ENCODE measurements around the gene PDGFRB. TPM values are rescaled to one million over a fixed set of nuclear protein-coding genes. Genes with fewer than 3 reads are reported as not detected.
A peak's percentile ranks its signal among the peaks of the same experiment; 100 is the strongest.
"Not testable (repeated sequence)": the region's sequence is repeated elsewhere in the genome, so short reads cannot be mapped to it uniquely, and the experiment has no call there.

PDGFRB gene
- polyA plus RNA-seq, 4 donors: 130 to 148 (median 143) TPM

DNA sequence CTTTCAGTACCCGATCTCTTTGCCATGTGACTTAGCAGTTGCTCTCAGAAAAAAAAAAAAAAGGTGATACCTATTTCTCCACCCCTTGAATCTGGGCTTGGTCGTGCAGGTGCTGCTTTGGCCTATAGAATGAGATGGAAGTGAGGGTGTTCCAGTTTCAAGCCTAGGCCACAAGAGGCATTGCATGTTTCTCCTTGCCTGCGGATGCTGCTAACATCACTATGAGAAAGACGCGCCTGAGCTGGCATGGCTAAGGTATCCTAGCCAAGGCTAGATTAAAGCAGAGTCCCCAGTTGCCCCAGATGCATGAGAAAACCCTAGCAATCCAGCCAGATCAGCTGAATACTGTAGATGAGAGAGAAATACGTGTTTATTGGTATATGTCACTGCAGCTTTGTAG is 54.6 kb downstream of the PDGFRB start:
- no peak for DNase-seq (ENCODE audit: low read depth in 4 of 4, low spot score in 2 of 4)

DNA sequence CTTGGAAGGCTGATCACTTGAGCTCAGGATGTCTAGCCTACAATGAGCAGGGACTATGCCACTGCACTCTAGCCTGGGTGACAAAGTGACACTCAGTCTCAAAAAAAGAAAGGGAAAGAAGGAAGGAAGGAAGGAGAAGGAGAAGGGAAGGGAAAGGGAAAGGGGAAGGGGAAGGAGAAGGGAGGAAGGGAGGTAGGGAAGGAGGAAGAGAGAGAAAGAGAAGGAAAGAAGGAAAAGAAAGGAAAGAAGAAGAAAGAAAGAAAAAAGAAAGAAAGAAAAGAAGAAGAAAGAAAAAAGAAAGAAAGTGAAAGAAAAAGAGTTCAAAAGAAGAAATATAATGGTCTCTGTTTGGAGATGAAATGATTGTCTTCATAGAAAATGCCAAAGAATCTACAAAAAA is 58.5 kb downstream of the PDGFRB start:
- no peak for DNase-seq (ENCODE audit: low read depth in 4 of 4, low spot score in 2 of 4)

DNA sequence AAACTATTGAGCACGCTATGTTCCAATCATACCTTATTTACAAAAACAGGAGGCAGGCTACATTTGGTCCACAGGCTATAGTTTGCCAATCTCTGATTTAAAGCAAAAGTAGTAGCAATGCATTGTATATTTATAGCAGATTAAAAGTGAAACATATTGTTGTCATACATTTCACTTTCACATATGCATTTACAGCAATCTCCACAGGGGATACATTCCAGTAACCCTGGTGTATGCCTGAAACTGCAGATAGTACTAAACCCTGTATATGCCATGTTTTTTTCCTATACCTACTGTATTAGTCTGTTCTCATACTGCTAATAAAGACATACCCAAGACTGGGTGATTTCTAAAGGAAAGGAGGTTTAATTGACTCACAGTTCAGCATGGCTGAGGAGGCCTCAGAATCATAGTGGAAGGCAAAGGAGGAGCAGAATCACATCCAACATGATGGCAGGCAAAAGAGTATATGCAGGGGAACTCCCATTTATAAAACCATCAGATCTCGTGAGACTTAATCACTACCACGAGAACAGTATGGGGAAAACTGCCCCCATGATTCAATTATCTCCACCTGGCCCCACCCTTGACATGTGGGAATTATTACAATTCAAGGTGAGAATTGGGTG is 63.4 kb downstream of the PDGFRB start:
- DNase-seq (ENCODE audit: low read depth in 4 of 4, low spot score in 2 of 4): no peak

DNA sequence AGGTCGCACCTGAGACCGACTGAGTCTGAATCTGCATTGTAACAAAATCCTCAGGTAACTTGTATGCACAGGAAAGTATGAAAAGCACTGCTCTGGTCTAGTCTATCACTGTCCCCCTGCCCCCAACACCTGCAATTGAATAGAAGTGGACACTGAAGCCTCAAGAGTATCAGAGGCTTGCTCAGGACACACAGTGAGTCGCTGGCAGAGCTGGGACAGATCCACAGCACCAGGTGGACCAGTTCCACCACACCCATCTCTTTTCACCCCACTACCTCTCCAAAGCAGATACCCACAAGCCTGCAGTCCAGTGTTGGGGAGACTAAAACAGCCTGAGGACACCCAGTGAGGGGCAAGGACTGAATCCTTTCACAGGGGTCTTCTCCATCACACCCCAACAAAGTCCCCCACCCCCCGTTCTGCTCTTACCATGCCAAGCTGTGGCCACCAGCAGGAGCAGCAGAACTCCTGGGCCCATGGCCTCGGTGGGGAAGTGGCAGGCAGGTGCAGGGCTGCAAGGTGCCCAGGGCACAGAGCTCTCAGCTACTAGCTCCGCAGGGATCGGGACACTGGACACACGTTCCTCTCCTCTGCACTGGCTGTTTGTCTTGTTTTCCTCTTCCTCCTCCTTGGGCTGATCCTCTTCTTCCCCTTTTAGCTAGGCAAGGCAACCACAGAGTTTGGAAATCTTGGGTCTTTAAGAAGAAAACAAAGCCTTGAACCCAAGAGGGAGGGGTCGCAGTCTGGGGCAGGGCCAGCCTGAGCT is 69.5 kb downstream of the PDGFRB start, which contains the start of gene CSF1R:
Gene CSF1R (minus strand): TSS at position 605 of the 766 bp plus-strand sequence. CDS start 127 bp downstream, at position 478.
- DNase-seq (ENCODE audit: low read depth in 4 of 4, low spot score in 2 of 4): no peak

DNA sequence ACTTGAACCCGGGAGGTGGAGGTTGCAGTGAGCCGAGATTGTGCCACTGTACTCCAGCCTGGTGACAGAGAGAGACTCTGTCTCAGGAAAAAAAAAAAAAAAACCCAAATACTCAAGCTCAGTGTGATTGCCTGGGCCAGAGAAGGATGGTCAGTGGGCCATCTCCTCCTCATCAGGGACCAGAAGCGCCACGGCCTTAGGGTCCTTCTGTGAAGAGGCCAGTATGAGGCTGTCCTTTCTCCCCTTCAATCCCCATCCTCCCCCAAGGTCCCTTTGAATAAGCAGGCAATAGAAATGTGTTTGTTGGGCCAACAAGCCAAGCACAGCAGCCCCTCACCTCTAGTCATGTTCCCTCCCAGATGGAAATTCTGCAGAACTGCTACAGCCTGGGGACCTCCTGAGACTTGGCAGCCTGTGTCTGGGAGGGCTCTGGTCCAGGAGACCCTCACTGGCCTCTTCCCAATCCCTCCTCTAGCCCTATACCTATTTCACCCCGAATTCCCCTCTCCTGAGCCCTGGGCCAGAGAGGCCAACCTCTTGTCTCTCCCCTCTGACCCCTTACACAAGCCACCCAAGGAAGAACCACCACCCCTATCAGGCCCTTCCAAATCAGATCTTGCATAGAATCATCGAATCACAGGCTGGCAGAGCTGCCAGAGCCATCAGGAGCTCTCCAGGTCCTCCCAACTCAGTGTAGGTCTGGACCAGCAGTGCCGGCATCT is 70.3 kb downstream of the PDGFRB start:
- no peak for DNase-seq (ENCODE audit: low read depth in 4 of 4, low spot score in 2 of 4)

DNA sequence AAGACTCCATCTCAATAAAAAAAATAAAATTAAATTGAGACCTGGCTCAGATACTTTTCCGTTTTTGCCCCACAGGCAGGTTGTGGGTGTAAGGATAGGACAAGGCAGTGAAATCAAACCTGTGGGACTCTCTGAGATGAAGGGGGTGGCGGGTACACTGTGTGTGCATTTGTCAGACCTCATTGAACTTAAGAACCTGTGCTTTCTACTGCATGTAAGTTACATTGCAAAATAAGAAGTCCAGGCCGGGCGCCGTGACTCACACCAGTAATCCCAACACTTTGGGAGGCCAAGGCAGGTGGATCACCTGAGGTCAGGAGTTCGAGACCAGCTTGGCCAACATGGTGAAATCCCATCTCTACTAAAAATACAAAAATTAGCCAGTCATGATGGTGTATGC is 70.9 kb downstream of the PDGFRB start:
- DNase-seq (ENCODE audit: low read depth in 4 of 4, low spot score in 2 of 4): not testable (repeated sequence)

DNA sequence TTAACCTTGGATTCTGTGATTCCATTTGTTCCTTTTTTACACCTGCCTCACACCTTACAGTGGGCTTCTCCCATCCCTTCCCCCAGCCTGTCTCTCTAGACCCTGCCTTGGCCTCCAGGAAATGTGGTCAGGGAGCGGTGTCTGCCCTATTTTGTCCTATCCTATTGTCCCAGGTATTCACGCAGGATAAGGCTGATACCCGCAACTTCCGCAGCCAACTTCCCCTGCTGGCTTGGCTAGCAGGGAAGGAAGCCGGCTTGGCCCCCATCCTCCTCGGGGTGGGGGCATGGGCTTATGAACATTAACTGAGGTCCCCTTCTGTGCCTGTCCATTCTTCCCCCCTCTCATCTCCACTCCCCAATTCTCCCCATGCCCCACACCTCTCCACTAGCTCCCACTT is 72.8 kb downstream of the PDGFRB start:
- no peak for DNase-seq (ENCODE audit: low read depth in 4 of 4, low spot score in 2 of 4)

DNA sequence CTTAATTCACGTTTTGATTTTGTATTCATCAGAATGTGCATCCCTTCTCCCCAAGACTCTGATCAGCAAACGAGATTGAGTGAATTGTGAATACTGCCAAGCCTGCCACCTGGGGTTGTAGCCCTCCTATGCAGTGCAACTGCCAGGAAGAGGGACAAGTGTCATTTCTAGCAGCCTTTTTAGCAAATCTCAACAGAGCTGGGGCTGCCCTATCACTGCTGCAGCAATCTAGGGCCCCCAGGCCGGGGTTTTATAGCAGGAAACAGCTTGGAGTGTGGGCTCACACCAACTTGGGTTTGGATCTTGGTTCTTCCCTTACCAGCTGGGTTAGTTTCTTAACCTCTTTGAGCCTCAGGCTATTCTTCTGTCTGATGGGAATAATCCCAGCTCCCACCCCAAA is 73.3 kb downstream of the PDGFRB start:
- no peak for DNase-seq (ENCODE audit: low read depth in 4 of 4, low spot score in 2 of 4)

DNA sequence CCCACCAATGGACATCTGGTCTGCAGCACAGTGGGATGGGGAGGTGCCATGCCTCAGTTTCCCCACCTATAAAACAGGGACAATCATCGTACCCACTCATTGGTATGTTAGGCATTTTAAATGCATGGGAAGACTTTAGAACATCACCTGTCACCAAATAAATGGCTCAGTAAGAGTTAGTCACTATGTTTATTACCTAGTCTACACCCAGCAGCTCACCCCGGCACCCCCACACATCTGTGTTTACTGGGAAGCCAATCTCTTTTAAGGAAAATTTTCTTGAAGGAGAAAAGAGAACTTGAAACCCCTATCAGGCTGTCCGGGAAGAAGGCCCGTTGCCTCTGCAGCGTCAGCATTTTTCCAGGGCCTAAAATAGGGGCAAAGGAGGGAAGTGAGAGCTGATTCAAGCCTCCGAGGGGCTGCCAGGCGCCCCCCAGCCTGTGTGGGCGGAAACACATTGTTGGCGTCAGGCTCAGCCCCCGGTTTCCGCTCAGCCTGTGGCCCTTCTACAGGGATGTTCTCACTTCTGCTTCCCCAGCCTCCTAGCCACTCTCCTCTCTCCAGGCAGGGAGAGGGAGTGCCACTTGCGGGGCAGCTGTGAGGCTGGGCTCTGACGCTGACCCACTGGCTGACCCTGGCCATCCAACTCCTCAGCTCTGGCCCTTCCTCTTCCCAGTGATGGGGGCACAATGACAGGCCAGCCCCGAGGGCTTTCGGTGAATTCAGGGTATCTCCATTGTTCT is 73.9 kb downstream of the PDGFRB start:
- peak in 3 of 4 donors; percentile 21 to 26 (median 21) for DNase-seq (ENCODE audit: low read depth in 4 of 4, low spot score in 2 of 4)

DNA sequence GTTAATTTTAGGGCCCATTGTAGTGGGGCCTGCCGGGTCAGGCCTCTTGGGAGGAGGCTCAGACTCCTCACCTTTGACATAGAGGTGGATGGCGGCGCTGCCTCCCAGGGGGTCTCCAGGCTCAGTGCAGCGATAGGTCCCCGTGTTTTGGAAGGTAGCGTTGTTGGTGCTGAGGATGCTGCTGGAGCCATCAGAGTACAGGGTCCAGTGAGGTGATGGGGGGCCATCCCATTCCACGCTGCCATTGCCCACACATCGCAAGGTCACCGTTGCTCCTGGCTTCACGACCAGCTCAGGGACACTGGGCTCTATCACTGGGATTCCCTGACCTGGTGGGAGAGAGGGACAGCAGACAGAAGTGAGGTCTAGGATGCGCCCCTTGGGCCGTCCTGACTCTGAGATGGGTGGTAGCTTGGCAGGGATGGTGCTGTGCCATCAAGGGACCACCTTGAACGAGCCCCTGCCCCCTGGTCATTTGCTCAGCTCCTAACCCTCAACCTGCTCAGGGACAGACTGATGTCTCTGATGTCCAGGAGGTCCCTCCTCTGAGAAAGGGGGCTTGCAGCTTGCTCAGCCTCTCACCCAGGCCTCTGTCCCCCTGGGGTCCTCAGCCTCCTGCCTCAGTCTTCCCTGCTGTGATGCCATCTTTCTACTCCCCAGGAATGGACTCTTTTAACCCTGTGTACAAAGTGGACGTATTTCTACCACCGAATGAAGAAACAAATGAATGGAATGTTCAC is 74.8 kb downstream of the PDGFRB start:
- no peak for DNase-seq (ENCODE audit: low read depth in 4 of 4, low spot score in 2 of 4)

DNA sequence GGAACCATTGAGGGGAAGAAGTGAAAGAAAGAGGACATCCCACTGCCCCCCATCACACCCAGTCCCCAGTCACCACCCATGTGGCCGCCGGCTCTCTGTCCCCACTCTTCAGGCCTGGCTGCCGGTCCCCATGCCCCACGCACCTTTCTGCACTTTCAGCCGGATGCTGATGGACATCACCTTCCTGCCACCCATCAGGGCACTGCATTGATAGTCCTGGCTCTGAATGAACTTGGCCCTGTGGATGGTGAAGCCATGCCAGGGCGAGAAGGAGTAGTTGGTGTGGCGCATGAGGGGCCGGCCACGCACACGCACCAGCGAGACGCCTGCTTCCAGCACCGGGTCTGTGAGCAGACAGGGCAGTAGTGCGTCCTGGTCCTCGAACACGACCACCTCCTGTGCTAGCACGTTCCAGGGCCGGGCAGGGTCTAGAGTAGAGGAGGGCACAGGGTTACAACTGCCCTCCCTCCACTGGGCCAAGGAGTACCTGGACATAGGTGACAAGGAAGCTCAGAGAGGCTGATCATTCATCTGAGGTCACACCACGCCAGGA is 75.7 kb downstream of the PDGFRB start:
- no peak for DNase-seq (ENCODE audit: low read depth in 4 of 4, low spot score in 2 of 4)

DNA sequence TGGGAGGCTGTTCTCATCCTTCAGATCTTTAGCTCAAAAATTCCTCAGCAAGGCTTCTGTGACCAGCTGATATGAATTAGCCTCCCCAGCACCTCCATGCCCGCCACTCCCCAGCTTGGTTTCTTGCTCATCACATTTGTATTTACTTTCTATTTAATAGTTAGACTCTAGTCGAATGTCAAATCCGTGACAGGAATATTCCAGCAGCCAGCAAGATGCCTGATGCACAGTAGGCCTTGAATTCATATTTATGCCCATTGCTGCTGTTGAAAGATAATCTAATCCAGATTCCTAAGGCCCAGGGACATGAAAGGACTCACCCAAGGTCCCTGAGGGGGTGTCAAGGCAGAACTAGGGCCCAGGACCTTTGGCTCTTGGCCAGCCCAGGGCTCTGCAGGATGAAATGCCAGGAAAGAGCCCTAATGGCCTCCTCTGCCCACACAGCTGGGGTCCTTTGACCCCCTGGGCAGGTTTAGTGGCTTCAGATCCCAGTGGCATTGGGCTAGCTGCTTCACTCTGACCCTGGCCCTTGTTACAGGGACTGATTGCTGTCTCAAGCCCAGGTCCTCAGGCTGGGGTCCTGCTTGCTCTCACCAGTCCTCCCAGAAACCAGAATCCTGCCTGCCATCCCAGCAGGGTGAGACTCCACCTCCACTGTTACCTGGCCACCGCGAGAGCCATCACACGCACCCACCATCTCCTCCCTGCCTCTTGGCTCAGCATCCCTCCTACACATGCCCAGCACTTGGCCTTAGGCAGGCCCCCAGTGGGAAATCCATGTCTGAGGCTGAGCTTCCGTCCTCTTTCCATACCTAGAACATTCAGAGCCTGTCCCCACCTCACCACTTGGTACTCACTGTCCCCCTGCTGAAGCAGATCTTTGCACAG is 76.6 kb downstream of the PDGFRB start:
- no peak for DNase-seq (ENCODE audit: low read depth in 4 of 4, low spot score in 2 of 4)

DNA sequence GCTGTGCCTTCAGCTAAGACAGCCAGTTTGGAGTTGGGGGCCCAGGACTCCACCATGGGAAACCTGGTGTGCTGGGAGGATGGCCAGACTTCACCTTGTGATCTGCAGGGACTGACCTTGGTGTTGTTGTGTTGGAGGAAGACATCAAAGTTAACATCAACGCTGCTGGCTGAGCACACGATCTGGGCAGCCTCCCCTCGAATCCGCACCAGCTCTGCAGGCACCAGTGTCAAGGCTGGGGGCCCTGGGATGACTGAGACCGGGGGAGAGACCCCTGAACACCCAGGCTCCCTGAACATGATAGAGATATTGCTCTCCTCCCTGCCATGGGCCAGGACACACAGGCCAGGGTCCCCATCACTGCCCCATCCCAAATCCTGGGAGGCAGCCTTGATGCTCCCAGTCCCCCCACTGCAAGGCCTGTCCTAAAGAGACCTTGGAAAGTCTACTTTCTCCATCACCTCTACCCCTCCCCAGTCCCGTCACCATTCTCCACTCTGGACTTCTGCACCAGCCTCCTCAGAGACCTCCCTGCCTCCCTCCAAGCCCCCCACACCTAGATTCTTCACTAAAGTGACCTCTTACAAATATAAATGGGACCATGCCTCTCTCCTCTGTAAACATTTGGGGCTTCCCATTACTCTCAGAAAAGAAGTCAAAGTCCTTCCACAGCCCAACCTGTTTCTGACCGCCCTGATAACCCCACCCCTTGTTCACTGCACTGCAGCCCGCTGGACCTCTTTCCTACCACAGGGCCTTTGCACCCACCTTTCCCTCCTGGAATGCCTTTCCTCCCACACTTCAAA is 77.4 kb downstream of the PDGFRB start:
- no peak for DNase-seq (ENCODE audit: low read depth in 4 of 4, low spot score in 2 of 4)

DNA sequence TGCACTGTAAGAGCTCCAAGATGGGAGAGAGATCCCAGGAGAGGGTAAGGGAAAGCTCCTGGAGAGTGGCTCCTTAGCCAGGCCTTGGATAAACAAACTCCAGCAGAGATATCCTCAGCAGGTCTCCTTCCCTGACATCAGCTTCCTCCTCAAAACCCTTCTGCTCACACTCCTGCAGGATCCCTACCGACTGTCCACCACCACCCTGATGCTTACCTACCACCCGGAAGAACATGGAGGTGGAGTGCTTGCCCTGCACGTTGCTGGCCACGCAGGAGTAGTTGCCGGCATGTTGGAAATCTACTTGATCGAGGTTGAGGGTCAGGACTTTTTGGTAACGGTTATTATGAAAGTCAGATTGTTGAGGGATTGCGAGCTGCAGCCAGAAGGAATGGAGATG is 78.6 kb downstream of the PDGFRB start:
- no peak for DNase-seq (ENCODE audit: low read depth in 4 of 4, low spot score in 2 of 4)

DNA sequence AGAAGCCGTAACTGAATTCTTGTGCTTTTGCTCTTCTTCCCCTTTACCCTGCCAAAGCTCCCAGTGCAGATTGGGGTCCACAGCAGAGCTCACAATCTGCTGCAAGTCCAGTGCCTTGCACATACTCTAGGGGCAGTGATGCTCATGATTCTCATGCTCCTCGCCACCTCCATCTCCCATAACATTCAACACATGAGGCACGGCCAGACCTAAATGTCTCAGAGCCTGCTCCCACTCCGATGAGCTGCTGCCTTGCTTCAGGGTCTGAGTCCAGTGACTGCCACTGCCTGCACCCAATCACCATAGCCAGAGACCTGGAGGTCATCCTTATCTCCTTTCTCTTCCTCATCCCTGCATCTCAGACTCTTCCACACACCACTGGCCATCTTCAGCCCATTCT is 79.8 kb downstream of the PDGFRB start:
- DNase-seq (ENCODE audit: low read depth in 4 of 4, low spot score in 2 of 4): no peak

DNA sequence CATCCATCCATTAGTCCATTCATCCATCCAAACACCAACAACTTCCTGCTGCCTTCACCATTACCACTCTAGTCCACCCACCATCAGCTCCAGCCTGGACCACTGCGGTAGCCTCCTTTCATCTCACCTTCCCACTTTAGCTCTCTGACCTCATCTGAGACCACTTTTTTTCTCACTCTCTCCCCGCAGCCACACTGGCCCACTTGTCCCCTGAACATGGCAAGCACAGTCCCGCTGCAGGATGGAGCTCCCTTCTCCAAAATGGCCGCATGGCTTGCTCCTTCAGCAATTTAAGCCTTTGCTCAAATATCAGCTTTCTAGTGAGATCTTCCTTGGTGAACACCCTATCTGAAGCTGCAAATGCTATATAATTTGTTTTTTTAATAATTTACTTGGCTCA is 80.4 kb downstream of the PDGFRB start:
- DNase-seq (ENCODE audit: low read depth in 4 of 4, low spot score in 2 of 4): no peak

DNA sequence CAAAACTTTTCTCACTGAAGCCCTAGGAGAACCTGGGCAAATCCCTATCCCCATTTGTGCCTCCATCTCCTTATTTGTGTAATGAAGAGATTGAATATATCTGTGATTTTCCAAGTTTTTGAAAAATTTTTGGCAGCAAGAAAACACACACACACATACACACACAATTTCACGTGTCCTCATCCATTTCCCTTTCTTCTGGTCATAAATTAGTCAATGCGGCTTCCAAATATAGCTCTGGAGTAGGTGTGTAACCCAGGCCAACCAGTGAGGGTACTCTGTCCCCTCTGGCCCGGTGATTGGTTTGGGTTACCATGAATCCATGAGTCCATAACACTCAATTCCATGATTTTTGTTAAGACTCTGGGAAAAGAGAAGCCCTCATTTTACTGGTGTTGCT is 82.0 kb downstream of the PDGFRB start:
- DNase-seq (ENCODE audit: low read depth in 4 of 4, low spot score in 2 of 4): no peak

DNA sequence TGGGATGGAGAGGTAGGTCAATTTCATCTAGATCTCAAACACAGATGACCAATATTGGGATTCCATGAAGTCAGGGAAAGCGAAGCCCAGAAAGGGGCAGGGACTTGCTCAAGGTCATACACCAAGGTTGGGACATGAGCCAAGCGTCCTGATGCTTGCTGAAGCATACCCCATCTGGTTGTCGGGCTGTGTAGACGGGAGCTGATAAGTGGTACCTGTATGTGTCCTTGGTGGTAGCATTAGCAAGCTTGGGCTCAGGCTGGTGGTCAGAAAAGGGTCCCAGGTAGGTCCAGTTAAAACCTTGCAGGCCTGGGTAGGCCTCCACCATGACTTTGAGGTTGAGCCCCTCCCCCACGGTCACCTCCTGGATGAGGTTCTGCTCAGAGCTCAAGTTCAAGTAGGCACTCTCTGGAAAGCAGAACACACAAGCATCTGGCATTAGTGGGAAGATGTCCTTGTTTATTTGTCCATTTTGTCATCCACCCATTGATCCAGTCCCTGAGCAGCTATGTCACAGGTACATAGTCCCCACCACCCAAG is 82.5 kb downstream of the PDGFRB start:
- no peak for DNase-seq (ENCODE audit: low read depth in 4 of 4, low spot score in 2 of 4)

Data from left renal cortex interstitium (tissue), 4 donors.